PC-9 (cell line): ENCODE data around the gene ABLIM2. TPM values are rescaled to one million over a fixed set of nuclear protein-coding genes. Genes with fewer than 3 reads are reported as not detected.

Experiments used
- BruUV-seq: library from RNA; stranded (reverse); fragments of 400-500 nt; replicated peaks from 2 replicates; lab custom pipeline; 2021; lab: Mats Ljungman, UMichigan
- CTCF ChIA-PET: fragments of 300-600 bp; sonication (Branson Sonifier 250); formaldehyde crosslinking; loops from one replicate; lab custom pipeline; 2022; ENCODE audit warnings: antibody characterized with exemption; lab: Charles Lee
- POLR2A ChIA-PET: fragments of 300-600 bp; sonication (Branson Sonifier 250); formaldehyde crosslinking; loops from one replicate; lab custom pipeline; 2022; ENCODE audit warnings: antibody characterized with exemption; ENCODE audit not compliant: unreplicated experiment; lab: Charles Lee
- DNase-seq, 2 experiments: peaks; one replicate each; pipeline versions ENCODE4 v3.0.0 to v3.0.0-alpha.2; 2015 to 2022; ENCODE audit warnings: mixed read lengths in 1 of 2
- H2AFZ ChIP-seq: fragments of 200-600 bp; sonication (generic); 2 replicates; pipeline ENCODE4 v1.8.1; 2017; ENCODE audit warnings: antibody characterized with exemption
- H3F3A ChIP-seq: fragments of 200-600 bp; sonication (generic); 2 replicates; pipeline ENCODE4 v1.8.1; 2017; ENCODE audit warnings: antibody characterized with exemption, mild to moderate bottlenecking, low read depth; ENCODE audit not compliant: insufficient read depth
- H3K27ac ChIP-seq: fragments of 200-600 bp; sonication (generic); 2 replicates; pipeline ENCODE4 v1.6.1; 2016; ENCODE audit warnings: mixed run types
- H3K27me3 ChIP-seq: fragments of 200-600 bp; sonication (generic); 2 replicates; pipeline ENCODE4 v1.6.1; 2016; ENCODE audit warnings: low read depth, mixed run types; ENCODE audit not compliant: insufficient read depth
- H3K36me3 ChIP-seq: fragments of 200-600 bp; sonication (generic); 2 replicates; pipeline ENCODE4 v1.6.1; 2016; ENCODE audit warnings: low read depth, mixed run types
- H3K4me1 ChIP-seq: fragments of 200-600 bp; sonication (generic); replicated peaks from 2 replicates; pipeline ENCODE4 v1.6.1; 2016; ENCODE audit warnings: mixed run types; ENCODE audit not compliant: insufficient read depth
- H3K4me2 ChIP-seq: fragments of 200-600 bp; sonication (generic); 2 replicates; pipeline ENCODE4 v1.6.1; 2017; ENCODE audit warnings: mixed run types
- H3K4me3 ChIP-seq: fragments of 200-600 bp; sonication (generic); 2 replicates; pipeline ENCODE4 v1.6.1; 2016; ENCODE audit warnings: mixed run types
- H3K79me2 ChIP-seq: fragments of 200-600 bp; sonication (generic); 2 replicates; pipeline ENCODE4 v1.6.1; 2017; ENCODE audit warnings: low read depth, mixed run types
- H3K9me2 ChIP-seq: fragments of 200-600 bp; sonication (generic); 2 replicates; pipeline ENCODE4 v1.8.1; 2017; ENCODE audit warnings: mild to moderate bottlenecking; ENCODE audit not compliant: insufficient read depth
- H3K9me3 ChIP-seq: fragments of 200-600 bp; sonication (generic); 2 replicates; pipeline ENCODE4 v1.8.1; 2016; ENCODE audit warnings: low read depth; ENCODE audit not compliant: insufficient read depth
- H4K20me1 ChIP-seq: fragments of 200-600 bp; sonication (generic); 2 replicates; pipeline ENCODE4 v1.8.1; 2017; ENCODE audit not compliant: insufficient read depth
- CTCF ChIP-seq: fragments of 200-600 bp; sonication (generic); conservative IDR thresholded peaks from 2 replicates; pipeline ENCODE4 v1.6.1; 2017; ENCODE audit warnings: mixed run types, antibody characterized with exemption, mild to moderate bottlenecking, moderate library complexity
- EZH2 ChIP-seq: fragments of 200-600 bp; sonication (generic); IDR thresholded peaks from 2 replicates; pipeline ENCODE4 v1.8.0; 2017; ENCODE audit warnings: antibody characterized with exemption, low read depth
- intact Hi-C: fragments of 100-400 bp; cut with micrococcal nuclease; formaldehyde crosslinking; loops from one replicate; pipeline ENCODE4 v1.10.0; 2022; ENCODE audit not compliant: unreplicated experiment
- total RNA-seq: library from RNA; stranded (reverse); gene quantifications from 2 replicates; pipeline ENCODE4 v1.2.3, GENCODE V29; 2021

ABLIM2 gene
- total RNA-seq, 1 experiment from 2014 or later = 1.6 TPM

GRCh38 chr4:8032381-8032780, 126.2 kb downstream of the ABLIM2 start:
- no peaks in the 10 kb centered on the region for H3K4me1 ChIP-seq
- no peaks in the 10 kb centered on the region for H3K27me3 ChIP-seq
- no peak overlapping the region for H2AFZ ChIP-seq
- no peak overlapping the region for H3K4me3 ChIP-seq
- H3K79me2 ChIP-seq = no peaks in the 10 kb centered on the region
- POLR2A ChIA-PET = interaction anchor here (0.6 kb wide), 1 partner anchor 72 kb away, joined by 3 read pairs; no protein-coding TSS in a partner anchor
- H3K9me2 ChIP-seq = no peaks in the 10 kb centered on the region
- H4K20me1 ChIP-seq = no peaks in the 10 kb centered on the region
- DNase-seq = no peak
- no peaks in the 10 kb centered on the region for H3F3A ChIP-seq
- CTCF ChIA-PET = no interaction called here
- BruUV-seq = no TSS peak
- no peaks in the 10 kb centered on the region for H3K9me3 ChIP-seq
- no peak overlapping the region for H3K27ac ChIP-seq
- TF ChIP-seq EZH2 (no peak), CTCF (no peak)
- no peak overlapping the region for H3K4me2 ChIP-seq
- intact Hi-C loops = no loop called here
- no peaks in the 10 kb centered on the region for H3K36me3 ChIP-seq

- Histone ChIP-seq H3K4me2 (no peak overlapping the region), H4K20me1 (no peaks in the 10 kb centered on the region), H3K79me2 (no peaks in the 10 kb centered on the region), H3K9me3 (no peaks in the 10 kb centered on the region), H3K27ac (no peak overlapping the region), H3K9me2 (no peaks in the 10 kb centered on the region), H3K4me3 (no peak overlapping the region), H3K36me3 (no peaks in the 10 kb centered on the region), H3K27me3 (no peaks in the 10 kb centered on the region), H2AFZ (no peak overlapping the region), H3K4me1 (no peaks in the 10 kb centered on the region), H3F3A (no peaks in the 10 kb centered on the region)
- no peak for TF ChIP-seq CTCF
- TF ChIP-seq EZH2 = no peak
- ChIA-PET POLR2A (no interaction called here), CTCF (no interaction called here)
- intact Hi-C loops = no loop called here
- peak in 1 of 2 experiments; percentile 12 for DNase-seq
- BruUV-seq = no TSS peak
Measured at GRCh38 chr4:8030121-8030781, 128.4 kb downstream of the ABLIM2 start.

- ChIA-PET POLR2A (no interaction called here), CTCF (interaction anchor here (0.6 kb wide), 1 partner anchor 138 kb away, joined by 15 read pairs; no protein-coding TSS in a partner anchor)
- no peak overlapping the region for H2AFZ ChIP-seq
- BruUV-seq = no TSS peak
- no peaks in the 10 kb centered on the region for H3F3A ChIP-seq
- intact Hi-C loops = loop anchor here (10.0 kb wide), 1 partner anchor 375 kb away; no protein-coding TSS in a partner anchor
- H3K4me1 ChIP-seq = no peaks in the 10 kb centered on the region
- TF ChIP-seq EZH2 (no peak), CTCF (no peak)
- H3K4me2 ChIP-seq = no peak overlapping the region
- no peaks in the 10 kb centered on the region for H3K9me2 ChIP-seq
- H4K20me1 ChIP-seq = no peaks in the 10 kb centered on the region
- H3K9me3 ChIP-seq = no peaks in the 10 kb centered on the region
- no peaks in the 10 kb centered on the region for H3K79me2 ChIP-seq
- H3K27me3 ChIP-seq = no peaks in the 10 kb centered on the region
- peak; percentile 36 to 50 for DNase-seq
- H3K4me3 ChIP-seq = no peak overlapping the region
- no peaks in the 10 kb centered on the region for H3K36me3 ChIP-seq
- H3K27ac ChIP-seq = no peak overlapping the region
Measured at GRCh38 chr4:8029689-8030088, 128.9 kb downstream of the ABLIM2 start.
